A549 (cell line): ENCODE measurements around the gene APOA1.

Source experiments
- CBX8 ChIP-seq: fragments of 200-600 bp; sonication (generic); IDR thresholded peaks from 2 replicates; pipeline ENCODE4 v1.6.1; 2016
- CEBPB ChIP-seq, 2 experiments: fragments of >200 bp in 1 of 2; sonication (Bioruptor Twin) in 1 of 2; formaldehyde crosslinking in 1 of 2; IDR thresholded peaks; 2 replicates each; pipeline ENCODE4 v1.6.1; 2012 to 2016
- FOSL2 ChIP-seq, 2 experiments: fragments of 450-650 bp in 1 of 2; fragments of >200 bp in 1 of 2; sonication (Bioruptor Twin) in 1 of 2; formaldehyde crosslinking; IDR thresholded peaks; 2 replicates each; pipeline versions ENCODE4 v1.5.0 to v1.6.1; 2016 to 2020; ENCODE audit warnings: mild to moderate bottlenecking in 1 of 2, moderate library complexity in 1 of 2
- MAFK ChIP-seq: fragments of 450-650 bp; IDR thresholded peaks from 2 replicates; pipeline ENCODE4 v1.6.1; 2014; ENCODE audit not compliant: partially characterized antibody
- MYC ChIP-seq: IDR thresholded peaks from 2 replicates; pipeline ENCODE4 v1.6.1; 2012; ENCODE audit warnings: mild to moderate bottlenecking, inconsistent platforms, low read length, improper control_type of control experiment, borderline replicate concordance
- TF ChIP-seq, protein P1 (sequence below): IDR thresholded peaks from 2 replicates; pipeline ENCODE4 v1.6.1; 2012; ENCODE audit warnings: low read depth, borderline replicate concordance
- TF ChIP-seq, protein P2 (sequence below): fragments of >200 bp; sonication (Bioruptor Twin); formaldehyde crosslinking; IDR thresholded peaks from 3 replicates; pipeline ENCODE4 v1.5.1; 2016

GRCh38 chr11:116874251-116874650 lies 36.8 kb upstream of the APOA1 start:
- TF ChIP-seq CEBPB (IDR thresholded peaks at IDR 0.05) (no peak), CBX8 (no peak), MYC (no peak), FOSL2 (IDR thresholded peaks at IDR 0.05) (no peak), FOSL2 (CRISPR knock-in tag; IDR thresholded peaks at IDR 0.05) (no peak), MAFK (no peak)
- TF ChIP-seq, protein P1, sequence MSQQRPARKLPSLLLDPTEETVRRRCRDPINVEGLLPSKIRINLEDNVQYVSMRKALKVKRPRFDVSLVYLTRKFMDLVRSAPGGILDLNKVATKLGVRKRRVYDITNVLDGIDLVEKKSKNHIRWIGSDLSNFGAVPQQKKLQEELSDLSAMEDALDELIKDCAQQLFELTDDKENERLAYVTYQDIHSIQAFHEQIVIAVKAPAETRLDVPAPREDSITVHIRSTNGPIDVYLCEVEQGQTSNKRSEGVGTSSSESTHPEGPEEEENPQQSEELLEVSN: no peak
- TF ChIP-seq, protein P2, sequence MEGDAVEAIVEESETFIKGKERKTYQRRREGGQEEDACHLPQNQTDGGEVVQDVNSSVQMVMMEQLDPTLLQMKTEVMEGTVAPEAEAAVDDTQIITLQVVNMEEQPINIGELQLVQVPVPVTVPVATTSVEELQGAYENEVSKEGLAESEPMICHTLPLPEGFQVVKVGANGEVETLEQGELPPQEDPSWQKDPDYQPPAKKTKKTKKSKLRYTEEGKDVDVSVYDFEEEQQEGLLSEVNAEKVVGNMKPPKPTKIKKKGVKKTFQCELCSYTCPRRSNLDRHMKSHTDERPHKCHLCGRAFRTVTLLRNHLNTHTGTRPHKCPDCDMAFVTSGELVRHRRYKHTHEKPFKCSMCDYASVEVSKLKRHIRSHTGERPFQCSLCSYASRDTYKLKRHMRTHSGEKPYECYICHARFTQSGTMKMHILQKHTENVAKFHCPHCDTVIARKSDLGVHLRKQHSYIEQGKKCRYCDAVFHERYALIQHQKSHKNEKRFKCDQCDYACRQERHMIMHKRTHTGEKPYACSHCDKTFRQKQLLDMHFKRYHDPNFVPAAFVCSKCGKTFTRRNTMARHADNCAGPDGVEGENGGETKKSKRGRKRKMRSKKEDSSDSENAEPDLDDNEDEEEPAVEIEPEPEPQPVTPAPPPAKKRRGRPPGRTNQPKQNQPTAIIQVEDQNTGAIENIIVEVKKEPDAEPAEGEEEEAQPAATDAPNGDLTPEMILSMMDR: no peak
